ENCODE measurements around the gene TYW1B. TPM values are rescaled to one million over a fixed set of nuclear protein-coding genes. Genes with fewer than 3 reads are reported as not detected.
"Not testable (repeated sequence)": the region's sequence is repeated elsewhere in the genome, so short reads cannot be mapped to it uniquely, and the experiment has no call there.

The TYW1B gene
- total and polyA plus RNA-seq, 4 experiments from 2014 or later, result 0.30 to 8.4 (median 5.0) TPM

- H3K27me3 Mint-ChIP-seq; POLR2A ChIA-PET (ENCODE audit: partially characterized antibody); CTCF ChIA-PET (ENCODE audit: partially characterized antibody); intact Hi-C loops (cut with micrococcal nuclease); DNase-seq; H3K27ac Mint-ChIP-seq; H3K9me3 Mint-ChIP-seq; H3K36me3 ChIP-seq (ENCODE audit: insufficient read depth, low read length); H3K4me3 Mint-ChIP-seq; H3K4me1 ChIP-seq (ENCODE audit: insufficient read depth, low read length); H3K4me1 Mint-ChIP-seq; H3K9me3 ChIP-seq (ENCODE audit: control insufficient read depth in 1 of 2, low read length in 2 of 2); H3K4me3 ChIP-seq (ENCODE audit: low read length in 2 of 2); H3K27ac ChIP-seq (ENCODE audit: low read depth, low read length); H3K27me3 ChIP-seq (ENCODE audit: insufficient read depth, low read length): not testable (repeated sequence)
- peaks cover 12 to 18% of the 10 kb centered on the region in 2 donors for H3K36me3 Mint-ChIP-seq
Observed at GRCh38 chr7:72780289-72780894, 47.6 kb downstream of the TYW1B start.

- peaks cover 37 to 39% of the 10 kb centered on the region in 2 donors for H3K36me3 Mint-ChIP-seq
Observed at GRCh38 chr7:72777167-72777566, 50.8 kb downstream of the TYW1B start.

GRCh38 chr7:72772627-72773026 lies 55.4 kb downstream of the TYW1B start:
- peaks cover 0 to 12% (median 8%) of the 10 kb centered on the region in 8 donors for H3K9me3 Mint-ChIP-seq
- H3K27me3 ChIP-seq (ENCODE audit: insufficient read depth, low read length); POLR2A ChIA-PET (ENCODE audit: partially characterized antibody); H3K4me1 ChIP-seq (ENCODE audit: insufficient read depth, low read length); H3K4me3 ChIP-seq (ENCODE audit: low read length in 2 of 2); H3K9me3 ChIP-seq (ENCODE audit: control insufficient read depth in 1 of 2, low read length in 2 of 2); DNase-seq; H3K27ac ChIP-seq (ENCODE audit: low read depth, low read length); intact Hi-C loops (cut with micrococcal nuclease); H3K27me3 Mint-ChIP-seq; H3K4me1 Mint-ChIP-seq; H3K4me3 Mint-ChIP-seq; H3K27ac Mint-ChIP-seq; H3K36me3 ChIP-seq (ENCODE audit: insufficient read depth, low read length): not testable (repeated sequence)
- CTCF ChIA-PET (ENCODE audit: partially characterized antibody), result interaction anchor here (0.7 kb wide), 1 partner anchor 14 kb away, joined by 3 read pairs; no protein-coding TSS in a partner anchor
- H3K36me3 Mint-ChIP-seq, result peaks cover 39 to 50% of the 10 kb centered on the region in 2 donors

More at GRCh38 chr7:72777167-72777566, 50.8 kb downstream of the TYW1B start:
- H3K27me3 Mint-ChIP-seq; intact Hi-C loops (cut with micrococcal nuclease); H3K9me3 ChIP-seq (ENCODE audit: control insufficient read depth in 1 of 2, low read length in 2 of 2); H3K4me3 Mint-ChIP-seq; H3K4me3 ChIP-seq (ENCODE audit: low read length in 2 of 2); H3K27ac Mint-ChIP-seq; H3K27ac ChIP-seq (ENCODE audit: low read depth, low read length); DNase-seq; H3K4me1 Mint-ChIP-seq; H3K27me3 ChIP-seq (ENCODE audit: insufficient read depth, low read length); POLR2A ChIA-PET (ENCODE audit: partially characterized antibody); CTCF ChIA-PET (ENCODE audit: partially characterized antibody); H3K4me1 ChIP-seq (ENCODE audit: insufficient read depth, low read length); H3K36me3 ChIP-seq (ENCODE audit: insufficient read depth, low read length): not testable (repeated sequence)
- peaks cover 0 to 12% (median 8%) of the 10 kb centered on the region in 8 donors for H3K9me3 Mint-ChIP-seq

GRCh38 chr7:72766994-72767393 lies 61.0 kb downstream of the TYW1B start:
- intact Hi-C loops (cut with micrococcal nuclease); POLR2A ChIA-PET (ENCODE audit: partially characterized antibody); H3K4me3 Mint-ChIP-seq; H3K27ac ChIP-seq (ENCODE audit: low read depth, low read length); H3K27me3 ChIP-seq (ENCODE audit: insufficient read depth, low read length); CTCF ChIA-PET (ENCODE audit: partially characterized antibody); H3K4me3 ChIP-seq (ENCODE audit: low read length in 2 of 2); H3K36me3 ChIP-seq (ENCODE audit: insufficient read depth, low read length); H3K4me1 Mint-ChIP-seq; H3K27me3 Mint-ChIP-seq; DNase-seq; H3K4me1 ChIP-seq (ENCODE audit: insufficient read depth, low read length); H3K9me3 ChIP-seq (ENCODE audit: control insufficient read depth in 1 of 2, low read length in 2 of 2): not testable (repeated sequence)
- peak overlapping the region in 1 of 7 donors; percentile 77 for H3K27ac Mint-ChIP-seq
- peaks cover 0 to 13% (median 6%) of the 10 kb centered on the region in 8 donors for H3K9me3 Mint-ChIP-seq
- H3K36me3 Mint-ChIP-seq, result peaks cover 27 to 38% of the 10 kb centered on the region in 2 donors

- H3K27me3 Mint-ChIP-seq, result no peaks in the 10 kb centered on the region
- no peak for DNase-seq
- Histone ChIP-seq H3K4me1 (ENCODE audit: insufficient read depth, low read length) (no peaks in the 10 kb centered on the region), H3K27ac (ENCODE audit: low read depth, low read length) (no peak overlapping the region), H3K27me3 (ENCODE audit: insufficient read depth, low read length) (no peaks in the 10 kb centered on the region), H3K4me3 (ENCODE audit: low read length in 2 of 2) (no peak overlapping the region), H3K36me3 (ENCODE audit: insufficient read depth, low read length) (no peaks in the 10 kb centered on the region), H3K9me3 (ENCODE audit: control insufficient read depth in 1 of 2, low read length in 2 of 2) (peaks cover 0 to 5% of the 10 kb centered on the region in 2 donors)
- CTCF ChIA-PET (ENCODE audit: partially characterized antibody), result interaction anchor here (0.6 kb wide), 1 partner anchor 26 kb away, joined by 4 read pairs; no protein-coding TSS in a partner anchor
- peaks cover 0 to 2% (median 0%) of the 10 kb centered on the region in 4 donors for H3K4me1 Mint-ChIP-seq
- no peak overlapping the region for H3K27ac Mint-ChIP-seq
- H3K4me3 Mint-ChIP-seq, result no peak overlapping the region
- H3K9me3 Mint-ChIP-seq, result peaks cover 0 to 53% (median 26%) of the 10 kb centered on the region in 8 donors
- intact Hi-C loops (cut with micrococcal nuclease), result no loop called here
- peaks cover 49 to 55% of the 10 kb centered on the region in 2 donors for H3K36me3 Mint-ChIP-seq
- POLR2A ChIA-PET (ENCODE audit: partially characterized antibody), result no interaction called here
Observed at GRCh38 chr7:72760602-72761001, 67.4 kb downstream of the TYW1B start.

- Histone ChIP-seq H3K4me1 (ENCODE audit: insufficient read depth, low read length) (no peaks in the 10 kb centered on the region), H3K4me3 (ENCODE audit: low read length in 2 of 2) (no peak overlapping the region), H3K9me3 (ENCODE audit: control insufficient read depth in 1 of 2, low read length in 2 of 2) (no peaks in the 10 kb centered on the region), H3K36me3 (ENCODE audit: insufficient read depth, low read length) (no peaks in the 10 kb centered on the region), H3K27ac (ENCODE audit: low read depth, low read length) (no peak overlapping the region), H3K27me3 (ENCODE audit: insufficient read depth, low read length) (no peaks in the 10 kb centered on the region)
- H3K9me3 Mint-ChIP-seq, result peaks cover 0 to 17% (median 10%) of the 10 kb centered on the region in 8 donors
- DNase-seq, result no peak
- CTCF ChIA-PET (ENCODE audit: partially characterized antibody), result no interaction called here
- POLR2A ChIA-PET (ENCODE audit: partially characterized antibody), result no interaction called here
- H3K27ac Mint-ChIP-seq, result no peak overlapping the region
- H3K4me1 Mint-ChIP-seq, result peaks cover 0 to 2% (median 0%) of the 10 kb centered on the region in 4 donors
- peaks cover 33 to 57% of the 10 kb centered on the region in 2 donors for H3K36me3 Mint-ChIP-seq
- H3K27me3 Mint-ChIP-seq, result no peaks in the 10 kb centered on the region
- intact Hi-C loops (cut with micrococcal nuclease), result no loop called here
- no peak overlapping the region for H3K4me3 Mint-ChIP-seq
Observed at GRCh38 chr7:72754312-72754711, 73.7 kb downstream of the TYW1B start.

- intact Hi-C loops (cut with micrococcal nuclease), result no loop called here
- no peaks in the 10 kb centered on the region for H3K27me3 Mint-ChIP-seq
Observed at GRCh38 chr7:72753781-72754180, 74.2 kb downstream of the TYW1B start.

More at GRCh38 chr7:72753781-72754180, 74.2 kb downstream of the TYW1B start:
- DNase-seq, result no peak
- Mint-ChIP-seq H3K9me3 (peaks cover 0 to 12% (median 6%) of the 10 kb centered on the region in 8 donors), H3K36me3 (peaks cover 30 to 52% of the 10 kb centered on the region in 2 donors), H3K4me1 (peaks cover 0 to 2% (median 0%) of the 10 kb centered on the region in 4 donors), H3K27ac (no peak overlapping the region), H3K4me3 (no peak overlapping the region)
- ChIA-PET CTCF (ENCODE audit: partially characterized antibody) (no interaction called here), POLR2A (ENCODE audit: partially characterized antibody) (no interaction called here)
- Histone ChIP-seq H3K27ac (ENCODE audit: low read depth, low read length) (no peak overlapping the region), H3K27me3 (ENCODE audit: insufficient read depth, low read length) (no peaks in the 10 kb centered on the region), H3K4me3 (ENCODE audit: low read length in 2 of 2) (no peak overlapping the region), H3K36me3 (ENCODE audit: insufficient read depth, low read length) (no peaks in the 10 kb centered on the region), H3K4me1 (ENCODE audit: insufficient read depth, low read length) (no peaks in the 10 kb centered on the region), H3K9me3 (ENCODE audit: control insufficient read depth in 1 of 2, low read length in 2 of 2) (no peaks in the 10 kb centered on the region)
